ENCODE results near the gene S100A5.

- TF ChIP-seq POU2F2 (IDR thresholded peaks at IDR 0.05; ENCODE audit: borderline replicate concordance, low read depth, low read length) (no peak), ZZZ3 (IDR thresholded peaks at IDR 0.05; ENCODE audit: control insufficient read depth, insufficient read length, low read depth) (no peak), TBL1XR1 (IDR thresholded peaks at IDR 0.05; ENCODE audit: low read depth, low read length) (no peak), SREBF2 (IDR thresholded peaks at IDR 0.05; ENCODE audit: low read length) (no peak), POLR2AphosphoS5 (IDR thresholded peaks at IDR 0.05; ENCODE audit: low read length) (no peak), CHD1 (IDR thresholded peaks at IDR 0.05; ENCODE audit: low read depth, low read length) (no peak), HDGF (IDR thresholded peaks at IDR 0.05) (no peak), POLR2AphosphoS2 (IDR thresholded peaks at IDR 0.05; ENCODE audit: low read depth, low read length) (no peak), SMAD1 (IDR thresholded peaks at IDR 0.05; ENCODE audit: low read depth, partially characterized antibody) (no peak), SMC3 (IDR thresholded peaks at IDR 0.05; ENCODE audit: borderline replicate concordance, low read length) (no peak), ZBTB4 (CRISPR knock-in tag; IDR thresholded peaks at IDR 0.05) (no peak)
These were observed 27.1 kb upstream of the S100A5 start for GRCh38 chr1:153567621-153568366.

Measured in GM12878 (cell line).